Measurements from ENCODE around the gene TOLLIP.

The TOLLIP gene

DNA sequence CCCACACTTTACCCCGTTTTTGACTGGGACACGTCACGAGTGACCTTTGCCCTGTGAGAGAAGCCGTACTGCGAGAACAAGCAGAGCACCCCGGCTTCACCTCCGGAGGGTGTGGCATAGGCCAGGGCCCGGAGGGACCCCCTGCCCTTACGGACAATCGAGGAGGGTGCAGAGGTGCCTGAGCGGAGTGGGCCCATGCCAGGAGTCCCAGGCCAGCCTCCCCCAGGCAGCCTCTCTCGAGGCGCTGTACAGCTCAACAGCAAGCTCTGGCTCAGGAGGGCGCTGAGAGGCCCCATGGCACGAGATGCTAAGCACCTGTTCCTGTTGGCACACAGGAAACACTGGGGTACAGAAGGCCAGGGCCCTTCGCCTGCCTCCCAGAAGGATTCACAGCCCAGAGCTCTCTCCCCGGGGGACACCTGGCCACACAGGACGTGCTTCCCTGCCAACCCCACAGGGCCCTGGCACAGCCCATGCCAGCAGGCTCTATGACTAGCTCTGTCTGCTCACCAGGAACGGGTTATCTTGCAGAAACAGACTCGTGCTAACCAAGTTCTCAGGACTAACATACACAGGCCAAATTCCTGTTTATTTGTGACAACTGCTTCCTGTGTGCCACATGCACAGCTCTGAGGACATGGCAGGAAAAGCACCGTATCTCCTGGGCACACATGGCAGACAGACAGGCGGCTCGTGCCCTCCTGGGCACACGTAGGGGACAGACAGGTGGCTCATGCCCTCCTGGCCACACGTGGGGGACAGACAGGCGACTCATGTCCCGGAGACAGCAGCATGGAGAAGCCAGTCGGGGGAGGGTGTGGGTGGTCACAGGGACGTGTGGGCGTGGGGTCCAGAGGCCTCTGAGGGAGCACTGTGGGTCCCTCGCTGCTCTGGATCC, 11.6 kb downstream of the TOLLIP start:
- no peak for DNase-seq

DNA sequence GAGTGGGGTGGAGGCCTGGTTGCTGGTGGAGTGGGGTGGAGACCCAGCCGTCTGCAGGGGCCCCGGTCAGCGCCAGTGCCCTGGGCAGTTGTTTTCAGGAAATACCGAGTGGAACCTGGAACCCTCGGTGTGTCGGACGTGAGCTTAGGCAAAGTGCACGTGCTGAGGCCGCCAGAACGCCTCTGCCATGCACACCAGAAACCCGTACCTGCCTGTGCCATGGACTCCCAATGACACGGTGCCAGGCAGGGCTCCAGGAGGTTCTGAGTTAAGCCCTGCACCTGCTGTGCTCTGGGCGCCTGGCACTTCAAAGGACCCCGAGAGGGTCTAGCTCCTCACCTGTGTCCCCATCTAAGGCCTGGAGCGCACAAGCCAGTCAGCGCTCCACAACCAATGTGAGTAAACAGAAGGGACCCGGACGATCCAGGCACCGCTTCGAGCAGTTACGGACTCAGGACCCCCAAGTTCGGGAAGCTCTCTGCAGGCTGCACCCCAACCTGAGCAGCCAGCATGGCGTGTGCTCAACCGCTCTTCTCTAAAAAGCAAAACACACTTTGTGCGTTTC, 12.3 kb downstream of the TOLLIP start:
- DNase-seq = no peak

DNA sequence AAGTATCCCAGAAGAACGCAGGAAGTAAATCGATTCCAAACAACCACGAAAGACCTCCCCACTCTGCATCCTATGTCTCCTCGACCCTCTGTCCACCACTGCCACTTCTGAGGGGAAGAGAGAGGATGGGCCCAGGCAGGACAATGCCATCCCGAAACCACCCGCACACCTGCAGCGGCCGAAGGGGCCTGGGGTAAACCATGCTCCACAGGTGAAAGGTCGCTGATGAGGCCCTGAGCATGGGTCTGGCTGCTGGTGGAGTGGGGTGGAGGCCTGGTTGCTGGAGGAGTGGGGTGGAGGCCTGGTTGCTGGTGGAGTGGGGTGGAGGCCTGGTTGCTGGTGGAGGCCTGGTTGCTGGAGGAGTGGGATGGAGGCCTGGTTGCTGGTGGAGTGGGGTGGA, 13.1 kb downstream of the TOLLIP start:
- no peak for DNase-seq

- no peak for DNase-seq
Measured at GRCh38 chr11:1295591-1295990, 13.8 kb downstream of the TOLLIP start.

DNA sequence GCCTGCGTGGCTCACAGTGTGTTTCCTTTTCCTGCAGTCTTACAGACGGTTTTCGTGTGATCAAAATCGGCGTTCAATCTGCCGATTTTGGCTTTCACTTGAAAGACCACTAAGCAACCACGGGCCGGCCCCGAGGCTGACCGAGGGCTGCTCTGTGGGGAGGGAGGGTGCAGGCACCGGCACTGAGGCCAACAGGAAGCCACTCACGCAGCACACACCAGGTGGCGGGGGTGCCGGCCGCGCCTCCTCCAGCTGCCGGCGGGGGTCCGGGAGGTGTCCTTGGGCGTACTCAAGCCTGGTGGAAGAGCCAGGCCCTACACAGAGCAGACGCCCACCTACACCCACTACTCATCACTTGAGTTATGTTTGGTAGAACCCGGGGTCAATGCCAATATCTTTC, 14.3 kb downstream of the TOLLIP start:
- no peak for DNase-seq

DNA sequence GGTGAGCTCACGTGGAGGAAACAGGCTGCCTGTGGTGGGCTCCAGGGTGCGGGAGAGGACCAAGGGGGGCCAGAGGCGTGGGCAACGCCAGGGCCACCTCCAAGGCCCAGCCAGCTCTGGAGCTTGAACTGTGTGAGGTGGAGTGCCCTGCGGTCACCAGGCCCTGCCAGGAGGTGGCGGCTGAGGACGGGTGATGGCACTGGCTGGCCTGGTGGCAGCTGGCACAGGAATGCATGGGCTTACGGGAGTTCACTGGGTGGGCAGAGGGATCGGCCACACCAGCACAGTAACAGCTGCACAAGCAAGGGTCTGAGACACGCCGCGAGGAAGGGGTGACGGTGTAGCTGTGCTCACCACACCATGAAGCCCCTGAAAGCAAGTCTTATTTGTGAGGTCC, 15.8 kb downstream of the TOLLIP start:
- no peak for DNase-seq

DNA sequence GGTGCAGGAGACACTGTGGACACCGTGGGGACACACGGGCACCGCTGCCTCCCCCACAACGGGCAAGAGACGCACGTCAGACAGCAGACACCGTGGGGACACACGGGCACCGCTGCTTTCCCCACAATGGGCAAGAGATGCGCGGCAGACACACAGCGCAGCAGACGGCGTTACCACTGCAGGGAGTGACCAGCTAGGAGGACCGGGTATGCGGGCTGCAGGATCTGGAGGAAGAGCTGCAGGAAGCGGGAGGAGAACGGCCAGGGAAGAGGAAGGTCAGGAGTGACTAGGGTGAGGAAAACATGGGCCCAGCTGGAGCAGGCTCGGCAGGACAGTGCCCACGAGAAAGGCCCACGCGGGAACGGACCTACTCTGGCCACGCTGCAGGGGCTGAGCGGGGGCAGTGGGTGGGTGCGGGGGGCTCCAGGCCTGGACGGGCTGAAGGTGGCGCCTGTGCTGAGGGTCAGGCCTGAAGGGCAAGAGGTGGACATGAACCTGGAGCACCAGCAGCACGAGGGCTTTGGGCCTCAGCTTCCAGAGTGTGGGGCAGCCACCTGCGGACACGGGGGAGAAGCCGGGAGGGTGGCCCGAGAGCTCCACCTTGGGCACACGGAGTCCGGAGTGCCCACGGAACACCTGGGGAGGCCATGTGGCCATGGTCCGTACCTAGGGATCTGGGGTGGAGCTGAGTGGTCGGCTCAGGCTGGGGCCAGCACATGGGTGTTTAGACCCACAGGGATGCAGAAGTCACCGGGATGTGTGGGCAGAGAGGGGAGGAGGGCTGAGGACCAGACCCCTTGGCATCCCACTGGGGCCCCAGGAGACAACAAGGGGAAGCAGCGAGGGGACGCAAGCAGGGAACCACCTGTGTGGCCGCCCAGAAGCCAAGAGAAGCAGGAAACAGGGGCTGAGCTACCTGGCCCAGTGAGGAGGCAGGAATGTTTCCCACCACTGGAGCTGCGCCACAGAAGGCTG, 16.5 kb downstream of the TOLLIP start:
- no peak for DNase-seq

GRCh38 chr11:1292018-1292643, 17.3 kb downstream of the TOLLIP start:
- no peak for DNase-seq

DNA sequence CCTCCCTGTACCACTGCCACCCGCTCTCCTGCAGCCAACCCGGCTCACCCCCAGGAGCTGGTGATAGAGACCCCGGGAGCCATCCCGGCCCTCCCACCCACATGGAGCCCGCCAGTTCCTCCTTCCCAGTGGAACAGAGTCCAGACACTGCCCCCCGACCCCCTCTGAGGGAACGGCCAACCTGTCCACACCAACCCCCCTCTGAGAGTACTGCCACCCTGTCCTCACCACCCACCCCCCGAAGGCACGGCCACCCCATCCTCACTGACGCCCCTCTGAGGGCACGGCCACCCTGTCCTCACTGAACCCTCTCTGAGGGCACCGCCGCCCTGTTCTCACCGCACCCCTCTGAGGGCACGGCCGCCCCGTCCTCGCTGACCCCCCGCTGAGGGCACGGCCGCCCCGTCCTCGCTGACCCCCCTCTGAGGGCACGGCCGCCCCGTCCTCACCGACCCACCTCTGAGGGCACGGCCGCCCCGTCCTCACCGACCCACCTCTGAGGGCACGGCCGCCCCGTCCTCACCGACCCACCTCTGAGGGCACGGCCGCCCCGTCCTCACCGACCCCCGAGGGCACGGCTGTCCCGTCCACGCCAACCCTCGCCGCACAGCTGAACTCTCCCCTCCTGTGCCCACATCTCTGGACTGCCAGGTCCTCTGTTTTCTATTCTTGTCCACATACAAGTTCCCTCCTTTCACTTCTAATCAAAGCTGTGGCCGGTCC, 18.0 kb downstream of the TOLLIP start:
- DNase-seq = no peak

DNA sequence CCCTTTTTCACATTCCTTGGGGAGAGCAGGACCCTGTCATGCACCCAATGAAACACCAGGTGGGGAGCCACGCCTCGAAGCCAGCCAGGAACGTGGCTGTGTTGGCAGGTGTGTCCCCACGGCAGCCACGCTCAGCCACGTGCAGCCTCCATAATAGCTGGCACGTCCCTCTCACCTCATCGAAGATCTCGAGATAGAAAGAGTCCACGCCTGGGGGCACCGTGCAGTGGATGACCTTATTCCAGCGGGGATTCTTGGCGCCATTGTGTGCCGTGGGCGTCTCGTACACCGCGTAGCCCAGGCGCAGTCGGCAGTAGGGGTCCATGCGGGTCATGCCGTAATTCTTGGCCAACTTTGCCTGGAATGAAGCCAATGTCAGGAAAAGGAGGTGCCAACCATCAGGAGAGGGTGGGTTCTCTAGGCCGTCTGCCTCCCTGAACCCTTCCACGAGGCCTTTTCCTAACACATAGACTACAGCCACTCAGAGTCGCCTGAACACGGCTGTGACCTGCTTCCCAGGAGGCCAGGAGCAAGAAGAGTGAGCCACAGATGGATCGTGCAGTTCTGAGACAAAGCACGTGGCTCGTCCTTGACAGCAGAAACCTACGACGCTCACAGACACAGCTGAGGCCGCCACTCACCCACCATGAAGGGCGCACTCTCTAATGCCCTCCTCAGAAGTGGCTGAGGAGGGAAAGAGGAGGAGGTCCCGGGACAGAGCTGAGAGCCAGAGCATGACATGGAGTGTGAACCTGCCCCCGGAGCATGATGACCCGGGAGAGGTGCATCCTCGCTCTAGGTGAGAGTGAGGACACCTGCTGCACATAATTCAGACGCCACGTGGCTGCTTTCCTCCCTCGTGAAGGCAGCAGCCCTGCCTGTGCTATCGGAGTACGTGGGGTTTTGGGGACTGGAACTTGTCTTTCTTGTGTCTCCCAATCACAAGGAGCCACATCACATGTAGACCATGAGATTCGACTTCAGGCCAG, 19.1 kb downstream of the TOLLIP start:
- DNase-seq = no peak

DNA sequence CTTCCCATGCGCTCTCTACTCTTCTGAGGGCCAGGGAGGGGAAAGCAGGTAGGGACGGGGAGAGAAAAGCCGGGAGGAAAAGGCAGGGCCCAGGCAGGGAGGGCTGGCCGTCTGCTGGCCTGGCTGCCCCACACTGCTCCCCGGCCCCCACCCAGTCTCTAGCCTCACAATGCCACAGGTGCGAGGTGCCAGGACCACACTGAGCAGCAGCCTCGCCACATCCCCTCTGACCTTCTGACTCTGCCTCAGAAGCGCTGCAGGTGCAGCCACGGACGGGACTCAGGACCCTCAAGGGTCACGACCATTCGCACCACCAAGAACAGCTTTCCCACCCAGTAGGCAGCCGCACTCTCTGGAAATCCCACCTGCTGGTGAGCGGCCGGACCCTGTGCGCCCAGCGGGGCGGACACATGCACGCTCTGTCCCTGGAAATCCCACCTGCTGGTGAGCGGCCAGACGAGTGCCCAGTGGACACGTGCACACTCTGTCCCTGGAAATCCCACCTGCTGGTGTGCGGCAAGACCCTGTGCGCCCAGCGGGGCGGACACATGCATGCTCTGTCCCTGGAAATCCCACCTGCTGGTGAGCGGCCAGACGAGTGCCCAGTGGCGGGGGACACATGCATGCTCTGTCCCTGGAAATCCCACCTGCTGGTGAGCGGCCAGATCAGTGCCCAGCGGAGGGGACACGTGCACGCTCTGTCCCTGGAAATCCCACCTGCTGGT, 20.1 kb downstream of the TOLLIP start:
- DNase-seq = no peak

DNA sequence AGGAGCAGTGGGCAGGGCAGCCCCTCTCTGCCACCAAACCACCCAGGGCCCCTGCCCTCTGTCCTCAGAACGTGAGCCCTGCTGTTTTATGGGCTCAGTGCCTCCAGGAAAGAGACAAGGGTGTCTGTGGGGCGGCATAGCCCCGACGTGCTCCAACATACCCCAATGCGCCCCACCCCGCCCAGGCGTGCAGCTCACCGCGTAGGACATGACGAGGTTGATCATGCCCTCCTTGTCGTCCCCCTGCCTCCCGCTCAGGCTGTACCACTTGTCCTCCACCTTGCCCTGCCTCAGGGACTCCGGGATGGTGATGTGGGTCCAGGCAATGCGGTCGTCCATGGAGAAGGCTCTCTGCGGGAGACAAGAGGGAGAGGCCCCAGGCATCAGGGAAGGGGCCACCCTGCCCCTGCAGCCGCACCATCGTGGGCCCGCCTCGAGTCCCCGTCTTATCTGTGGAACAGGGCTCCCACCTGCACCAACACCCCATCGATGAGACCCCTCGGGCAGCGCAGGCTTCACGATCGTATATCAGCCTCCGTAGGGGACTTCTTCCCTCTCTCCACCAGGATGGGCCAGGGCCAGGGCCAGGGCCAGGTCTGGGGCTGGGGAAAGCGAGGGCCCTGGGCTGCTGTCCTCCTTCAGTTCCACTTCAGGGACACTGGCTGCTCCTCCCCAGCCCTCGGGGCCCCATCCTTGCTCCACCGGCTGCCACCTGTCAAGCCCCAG, 20.8 kb downstream of the TOLLIP start:
- DNase-seq = no peak

DNA sequence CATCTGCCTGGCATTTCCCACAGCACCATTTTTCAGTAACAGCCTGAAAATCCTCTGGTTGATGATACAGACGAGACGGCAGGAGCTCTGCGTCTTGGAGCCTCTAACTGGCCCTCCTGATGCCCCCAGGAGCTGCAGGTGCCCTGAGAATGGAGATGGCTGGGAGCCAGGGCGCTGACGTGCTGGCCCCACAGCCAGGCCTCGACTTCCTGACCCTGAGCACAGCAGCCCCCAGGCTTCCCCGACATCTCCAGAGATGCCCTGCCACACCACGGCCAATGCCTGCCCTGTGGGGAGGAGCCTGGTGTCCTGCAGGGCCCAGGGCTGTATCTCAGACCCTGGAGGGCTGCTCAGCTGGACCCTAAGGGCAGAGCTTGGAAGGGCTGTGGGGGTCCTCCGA, 21.5 kb downstream of the TOLLIP start:
- DNase-seq = no peak

GRCh38 chr11:1285876-1286275, 23.6 kb downstream of the TOLLIP start:
- no peak for DNase-seq

DNA sequence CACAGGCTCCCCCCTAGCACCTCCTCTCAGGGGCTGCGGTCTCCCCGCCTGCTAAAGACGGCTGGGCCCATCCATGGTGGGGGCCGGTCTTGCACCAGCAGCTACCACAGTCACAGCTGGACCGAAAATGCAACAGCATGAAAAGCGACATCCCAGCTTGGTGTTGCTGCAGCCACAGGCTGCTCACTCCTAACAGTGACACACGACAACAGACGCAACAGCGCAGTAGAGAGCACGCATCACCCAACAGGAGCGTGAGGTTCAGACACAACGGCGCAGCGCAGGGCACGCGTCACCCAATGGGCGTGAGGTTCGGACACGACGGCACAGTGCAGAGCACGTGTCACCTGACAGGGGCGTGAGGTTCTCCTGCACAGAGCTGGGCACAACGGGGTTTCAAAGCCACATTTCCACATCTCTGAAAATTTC, 24.1 kb downstream of the TOLLIP start:
- no peak for DNase-seq

DNA sequence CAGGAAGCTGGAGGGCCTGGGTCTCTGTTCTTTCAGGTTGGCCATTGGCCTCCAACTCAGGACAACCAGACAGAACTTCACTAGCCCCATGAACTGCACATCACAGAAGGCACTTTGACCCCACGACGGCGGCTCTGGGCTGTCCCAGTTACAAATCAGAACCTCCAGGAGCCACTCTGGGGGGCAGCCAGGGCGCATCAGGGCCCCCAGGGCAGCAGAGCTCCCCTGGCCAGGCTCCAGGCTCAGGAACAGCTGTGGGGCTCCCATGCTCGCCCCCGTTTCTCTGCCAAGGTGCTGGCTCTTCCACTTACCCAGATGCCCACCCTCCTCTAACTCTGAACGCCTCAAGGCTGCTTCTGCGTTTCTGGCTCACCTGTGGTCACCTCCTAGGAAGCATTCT, 25.5 kb downstream of the TOLLIP start:
- no peak for DNase-seq

DNA sequence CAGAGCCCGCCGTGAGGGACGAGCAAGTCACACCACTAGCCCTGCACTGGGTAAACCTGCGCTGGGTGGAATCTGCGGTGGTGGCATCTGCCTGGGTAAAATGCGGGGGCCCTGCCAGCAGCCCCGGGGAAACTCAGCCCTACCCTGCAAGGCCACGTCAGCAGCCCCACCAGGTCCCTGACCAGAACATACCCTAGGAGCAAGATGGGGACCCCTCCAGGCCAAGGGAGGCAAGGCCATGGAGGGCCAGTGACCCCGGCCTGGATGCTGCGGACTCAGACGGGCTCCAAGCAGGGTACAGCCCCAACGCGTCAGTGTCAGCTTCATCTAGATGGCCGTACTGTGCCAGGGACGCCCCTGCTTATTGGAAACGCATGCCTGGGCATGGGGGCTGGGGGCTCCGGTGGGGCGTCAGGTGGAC, 26.3 kb downstream of the TOLLIP start:
- DNase-seq = no peak

GRCh38 chr11:1281974-1282365, 27.5 kb downstream of the TOLLIP start:
- no peak for DNase-seq

GRCh38 chr11:1281326-1281973, 28.0 kb downstream of the TOLLIP start:
- no peak for DNase-seq

Measured in NCI-H446 treated with DMSO at 0.1 percent for 48 hours (cell line).